ENCODE results near the gene PXMP2. TPM values are rescaled to one million over a fixed set of nuclear protein-coding genes. Genes with fewer than 3 reads are reported as not detected.

The PXMP2 gene
- total RNA-seq, 1 donor from 2014 or later = 48.9 TPM

DNA sequence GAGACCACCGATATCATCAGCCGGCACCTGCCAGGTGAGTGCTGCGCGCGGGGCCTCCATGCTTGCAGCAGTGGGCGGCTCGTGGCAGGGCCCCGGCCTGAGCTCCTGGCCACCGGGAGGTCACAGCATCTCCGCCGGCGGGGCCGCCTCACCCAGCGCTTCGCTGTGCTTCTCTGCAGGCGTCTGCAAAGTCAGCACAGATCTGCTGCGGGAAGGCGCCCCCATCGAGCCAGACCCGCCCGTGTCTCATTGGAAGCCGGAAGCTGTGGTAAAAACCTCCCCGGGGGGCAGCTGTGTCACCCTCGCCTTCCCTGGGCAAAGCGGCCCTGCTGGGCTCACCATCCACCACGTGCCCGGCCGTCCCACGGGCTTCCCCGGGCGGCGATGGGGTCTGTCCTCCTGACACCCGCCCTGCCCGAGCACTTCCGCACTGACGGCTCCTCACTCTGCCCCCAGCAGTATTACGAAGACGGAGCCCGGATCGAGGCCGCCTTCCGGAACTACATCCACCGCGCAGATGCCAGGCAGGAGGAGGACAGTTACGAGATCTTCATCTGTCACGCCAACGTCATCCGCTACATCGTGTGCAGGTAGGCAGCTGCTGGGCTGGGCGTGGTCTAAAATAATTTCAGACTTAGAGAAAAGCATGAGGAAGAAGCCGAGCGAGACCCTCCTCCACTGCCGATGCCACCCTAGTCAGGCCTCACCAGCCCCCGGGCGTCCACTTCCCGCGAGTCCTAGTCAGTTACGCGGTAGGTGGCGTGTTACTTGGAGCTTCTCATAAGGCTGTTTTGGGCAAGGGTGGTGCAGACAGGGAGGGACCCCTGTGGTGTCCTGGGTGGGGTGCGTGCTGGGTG is 30.4 kb downstream of the PXMP2 start:
- no peak overlapping the region for H3K4me3 ChIP-seq (ENCODE audit: low read depth, low read length)
- TF ChIP-seq, protein P1, sequence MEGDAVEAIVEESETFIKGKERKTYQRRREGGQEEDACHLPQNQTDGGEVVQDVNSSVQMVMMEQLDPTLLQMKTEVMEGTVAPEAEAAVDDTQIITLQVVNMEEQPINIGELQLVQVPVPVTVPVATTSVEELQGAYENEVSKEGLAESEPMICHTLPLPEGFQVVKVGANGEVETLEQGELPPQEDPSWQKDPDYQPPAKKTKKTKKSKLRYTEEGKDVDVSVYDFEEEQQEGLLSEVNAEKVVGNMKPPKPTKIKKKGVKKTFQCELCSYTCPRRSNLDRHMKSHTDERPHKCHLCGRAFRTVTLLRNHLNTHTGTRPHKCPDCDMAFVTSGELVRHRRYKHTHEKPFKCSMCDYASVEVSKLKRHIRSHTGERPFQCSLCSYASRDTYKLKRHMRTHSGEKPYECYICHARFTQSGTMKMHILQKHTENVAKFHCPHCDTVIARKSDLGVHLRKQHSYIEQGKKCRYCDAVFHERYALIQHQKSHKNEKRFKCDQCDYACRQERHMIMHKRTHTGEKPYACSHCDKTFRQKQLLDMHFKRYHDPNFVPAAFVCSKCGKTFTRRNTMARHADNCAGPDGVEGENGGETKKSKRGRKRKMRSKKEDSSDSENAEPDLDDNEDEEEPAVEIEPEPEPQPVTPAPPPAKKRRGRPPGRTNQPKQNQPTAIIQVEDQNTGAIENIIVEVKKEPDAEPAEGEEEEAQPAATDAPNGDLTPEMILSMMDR (conservative IDR thresholded peaks at IDR 0.05; ENCODE audit: low read depth, low read length) = no peak
- no peak for DNase-seq (ENCODE audit: low read depth)

DNA sequence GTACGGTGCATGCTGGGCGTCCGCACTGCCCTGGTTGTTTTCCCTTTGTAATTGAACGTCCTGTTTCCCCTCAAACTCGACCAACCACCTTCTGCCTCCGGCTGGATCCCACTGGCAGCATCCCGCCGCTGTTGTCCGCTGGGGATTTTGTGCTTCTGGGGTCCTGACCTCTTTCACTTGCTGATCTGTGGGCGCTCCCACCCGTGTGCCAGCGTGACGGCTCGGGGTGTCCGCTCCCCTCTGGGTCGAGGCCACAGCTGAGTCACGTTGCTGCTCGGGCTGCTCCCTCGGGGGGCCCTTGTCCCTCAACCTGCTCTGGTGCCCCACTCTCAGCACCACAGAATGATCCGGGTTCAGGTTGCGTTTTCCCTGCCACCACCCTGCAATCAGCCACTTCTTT is 31.3 kb downstream of the PXMP2 start:
- DNase-seq (ENCODE audit: low read depth) = no peak
- TF ChIP-seq, protein P1 (conservative IDR thresholded peaks at IDR 0.05; ENCODE audit: low read depth, low read length) = no peak
- H3K4me3 ChIP-seq (ENCODE audit: low read depth, low read length) = no peak overlapping the region

DNA sequence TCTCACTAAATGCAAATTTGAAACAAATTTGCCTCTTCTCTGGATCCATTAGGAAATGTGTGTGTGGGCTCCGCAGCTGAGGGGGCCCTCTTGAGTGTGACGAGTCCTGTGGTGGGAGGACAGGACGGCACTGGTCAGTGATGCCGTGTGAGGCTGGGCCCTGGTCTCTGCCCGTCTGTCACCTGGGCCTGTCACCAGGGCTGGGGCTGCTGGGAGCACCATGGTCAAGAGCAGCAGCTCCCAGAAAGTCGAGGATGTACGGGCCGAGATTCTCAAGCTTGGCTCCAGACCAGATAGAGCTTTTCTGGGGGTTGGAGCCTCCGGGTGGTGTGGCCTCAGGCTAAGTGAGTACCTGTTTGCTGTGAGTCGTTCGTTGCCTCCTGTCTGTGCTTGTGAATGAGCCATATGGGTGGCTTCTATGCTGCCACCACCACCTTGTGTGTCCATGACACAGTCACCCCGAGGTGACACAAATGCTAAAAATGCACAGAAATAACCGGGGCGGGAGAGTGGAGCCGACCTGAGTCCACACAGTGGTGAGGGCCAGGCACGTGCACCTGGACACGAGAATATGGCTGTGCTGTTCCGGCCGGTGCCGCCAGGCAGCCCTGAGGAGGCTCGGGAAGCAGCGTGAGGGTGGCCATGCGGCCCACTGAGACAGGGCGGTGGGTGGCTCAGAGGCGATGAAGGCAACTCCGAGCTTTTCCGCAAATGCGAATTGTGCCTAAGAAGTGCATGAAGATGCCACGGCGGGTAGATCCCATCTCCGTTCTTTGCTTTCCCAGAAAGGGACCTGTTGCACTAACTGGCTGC is 32.0 kb downstream of the PXMP2 start:
- TF ChIP-seq, protein P1 (conservative IDR thresholded peaks at IDR 0.05; ENCODE audit: low read depth, low read length) = no peak
- no peak for DNase-seq (ENCODE audit: low read depth)
- H3K4me3 ChIP-seq (ENCODE audit: low read depth, low read length) = no peak overlapping the region

DNA sequence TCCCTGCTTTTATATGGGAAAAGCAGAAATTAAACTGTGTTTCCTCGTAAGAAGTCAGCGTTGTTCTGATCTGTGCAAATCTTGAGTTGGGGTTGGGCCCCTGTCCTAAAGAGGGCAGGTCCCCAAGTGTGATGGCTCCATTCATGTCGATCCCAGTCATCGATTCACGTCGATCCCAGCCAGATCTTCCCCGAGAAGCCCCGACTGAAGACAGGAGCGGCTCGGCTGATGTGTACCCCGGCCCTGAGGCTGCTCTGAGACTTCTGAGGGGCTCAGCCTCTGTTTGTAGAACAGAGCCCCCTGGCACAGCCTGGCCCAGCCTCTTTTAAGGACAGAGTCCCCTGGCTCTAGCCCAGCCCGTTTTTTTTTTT is 32.6 kb downstream of the PXMP2 start:
- DNase-seq (ENCODE audit: low read depth) = no peak

DNA sequence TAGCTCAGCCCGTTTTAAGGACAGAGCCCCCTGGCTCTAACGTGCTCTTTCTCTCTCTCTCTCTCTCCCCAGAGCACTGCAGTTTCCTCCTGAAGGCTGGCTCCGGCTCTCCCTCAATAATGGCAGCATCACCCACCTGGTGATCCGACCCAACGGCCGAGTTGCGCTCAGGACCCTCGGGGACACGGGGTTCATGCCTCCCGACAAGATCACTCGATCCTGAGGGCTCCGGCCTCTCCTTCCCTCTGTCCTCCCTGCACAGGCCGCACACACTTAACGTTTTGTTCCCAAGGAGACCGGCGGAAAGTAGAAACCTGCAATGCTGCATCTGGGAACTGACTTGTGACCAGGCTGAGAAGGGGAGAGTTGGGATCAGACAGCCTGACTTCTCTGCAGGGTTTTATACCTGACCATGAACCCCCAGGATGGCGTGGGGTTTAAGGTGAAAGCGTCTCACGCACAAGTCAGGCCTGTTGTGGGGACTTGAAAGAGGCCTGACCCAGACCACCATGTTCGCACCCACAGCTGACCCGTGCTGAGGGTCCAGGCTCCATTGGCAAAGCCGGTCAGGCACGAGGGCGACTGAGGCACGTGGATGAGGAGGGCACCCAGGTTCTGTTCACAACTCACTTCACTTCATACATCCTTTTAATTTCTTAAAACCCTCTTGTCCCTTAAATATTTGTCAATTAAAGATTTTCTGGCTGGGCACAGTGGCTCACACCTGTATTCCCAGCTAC is 33.4 kb downstream of the PXMP2 start:
- no peak for DNase-seq (ENCODE audit: low read depth)
- TF ChIP-seq, protein P1 (conservative IDR thresholded peaks at IDR 0.05; ENCODE audit: low read depth, low read length) = no peak
- H3K4me3 ChIP-seq (ENCODE audit: low read depth, low read length) = no peak overlapping the region

More for the DNA sequence above, 32.6 kb downstream of the PXMP2 start:
- no peak overlapping the region for H3K4me3 ChIP-seq (ENCODE audit: low read depth, low read length)
- TF ChIP-seq, protein P1 (conservative IDR thresholded peaks at IDR 0.05; ENCODE audit: low read depth, low read length) = no peak

DNA sequence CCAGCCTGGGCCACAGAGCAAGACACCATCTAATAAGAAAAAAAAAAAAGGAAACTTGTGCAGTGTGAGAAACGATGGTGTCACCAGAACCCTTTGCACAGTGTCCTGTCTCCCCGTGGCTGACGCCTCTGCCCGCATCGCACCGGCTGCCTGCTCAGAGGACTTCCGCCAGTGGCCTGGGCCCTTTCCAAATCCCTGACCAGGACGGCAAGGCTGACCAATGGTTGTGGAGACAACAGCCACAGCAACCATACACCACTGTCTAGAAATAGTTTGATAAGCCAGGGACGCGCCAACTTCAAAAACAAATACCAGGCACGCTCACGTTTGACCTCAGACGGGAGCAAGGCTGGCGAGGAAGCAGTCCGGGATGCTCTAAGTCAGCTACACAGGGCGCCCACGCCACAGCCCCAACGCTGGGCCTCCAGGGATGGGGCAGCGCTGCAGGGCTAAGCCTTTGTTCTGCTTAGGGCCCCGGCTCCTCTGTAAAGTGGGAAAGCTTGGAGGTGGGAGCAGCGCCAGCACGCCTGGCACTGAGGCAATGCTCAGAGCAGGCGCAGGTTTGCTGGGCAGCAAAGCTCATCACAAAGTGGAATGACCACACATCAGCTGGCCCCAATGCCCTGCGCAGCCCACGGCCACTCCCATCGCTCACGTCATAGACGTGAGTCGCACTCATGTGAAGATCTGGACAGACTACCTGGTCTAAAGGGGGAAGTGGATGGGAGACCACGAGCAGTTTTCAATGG is 35.8 kb downstream of the PXMP2 start:
- H3K4me3 ChIP-seq (ENCODE audit: low read depth, low read length) = no peak overlapping the region
- TF ChIP-seq, protein P1 (conservative IDR thresholded peaks at IDR 0.05; ENCODE audit: low read depth, low read length) = no peak
- no peak for DNase-seq (ENCODE audit: low read depth)

All from epithelial cell of proximal tubule (primary cell).